Measurements from ENCODE around the gene HMCES. TPM values are rescaled to one million over a fixed set of nuclear protein-coding genes. Genes with fewer than 3 reads are reported as not detected.

HMCES gene
- total RNA-seq, 1 donor from 2014 or later: 31.4 TPM

DNA sequence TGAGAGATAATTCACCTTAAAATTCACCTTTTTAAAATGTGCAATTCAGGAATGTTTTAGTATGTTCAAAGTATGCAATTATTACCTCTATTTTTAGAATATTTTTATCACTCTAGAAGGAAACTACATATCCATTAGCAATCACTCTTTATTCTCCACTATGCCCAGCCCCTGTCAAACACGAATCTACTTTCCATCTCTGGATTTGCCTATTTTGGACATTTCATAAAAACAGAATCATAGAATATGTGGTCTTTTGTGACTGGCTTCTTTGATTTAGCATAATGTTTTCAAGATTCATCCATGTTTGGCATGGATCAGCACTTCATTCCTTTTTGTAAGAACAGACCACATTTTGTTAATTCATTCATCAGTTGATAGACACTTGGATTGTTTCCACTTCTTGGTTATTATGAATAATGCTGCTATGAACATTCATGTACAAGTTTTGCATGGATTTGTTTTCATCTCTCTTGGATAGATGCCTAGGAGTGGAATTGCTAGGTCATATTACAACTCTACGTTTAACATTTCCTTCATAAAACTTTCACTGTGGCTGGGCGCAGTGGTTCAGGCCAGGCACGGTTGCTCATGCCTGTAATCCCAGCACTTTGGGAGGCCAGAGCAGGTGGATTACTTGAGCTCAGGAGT lies 12.7 kb downstream of the HMCES start:
- Histone ChIP-seq H3K36me3 (ENCODE audit: control insufficient read depth, insufficient read depth, low read length) (no peaks in the 10 kb centered on the region), H3K4me3 (ENCODE audit: low read depth, low read length) (no peak overlapping the region), H3K27me3 (ENCODE audit: control insufficient read depth, insufficient read depth, low read length) (no peaks in the 10 kb centered on the region)
- DNase-seq (ENCODE audit: low read depth): no peak
- TF ChIP-seq, protein P1, sequence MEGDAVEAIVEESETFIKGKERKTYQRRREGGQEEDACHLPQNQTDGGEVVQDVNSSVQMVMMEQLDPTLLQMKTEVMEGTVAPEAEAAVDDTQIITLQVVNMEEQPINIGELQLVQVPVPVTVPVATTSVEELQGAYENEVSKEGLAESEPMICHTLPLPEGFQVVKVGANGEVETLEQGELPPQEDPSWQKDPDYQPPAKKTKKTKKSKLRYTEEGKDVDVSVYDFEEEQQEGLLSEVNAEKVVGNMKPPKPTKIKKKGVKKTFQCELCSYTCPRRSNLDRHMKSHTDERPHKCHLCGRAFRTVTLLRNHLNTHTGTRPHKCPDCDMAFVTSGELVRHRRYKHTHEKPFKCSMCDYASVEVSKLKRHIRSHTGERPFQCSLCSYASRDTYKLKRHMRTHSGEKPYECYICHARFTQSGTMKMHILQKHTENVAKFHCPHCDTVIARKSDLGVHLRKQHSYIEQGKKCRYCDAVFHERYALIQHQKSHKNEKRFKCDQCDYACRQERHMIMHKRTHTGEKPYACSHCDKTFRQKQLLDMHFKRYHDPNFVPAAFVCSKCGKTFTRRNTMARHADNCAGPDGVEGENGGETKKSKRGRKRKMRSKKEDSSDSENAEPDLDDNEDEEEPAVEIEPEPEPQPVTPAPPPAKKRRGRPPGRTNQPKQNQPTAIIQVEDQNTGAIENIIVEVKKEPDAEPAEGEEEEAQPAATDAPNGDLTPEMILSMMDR (IDR thresholded peaks at IDR 0.05; ENCODE audit: insufficient read depth, low read length, poor library complexity, severe bottlenecking): no peak

DNA sequence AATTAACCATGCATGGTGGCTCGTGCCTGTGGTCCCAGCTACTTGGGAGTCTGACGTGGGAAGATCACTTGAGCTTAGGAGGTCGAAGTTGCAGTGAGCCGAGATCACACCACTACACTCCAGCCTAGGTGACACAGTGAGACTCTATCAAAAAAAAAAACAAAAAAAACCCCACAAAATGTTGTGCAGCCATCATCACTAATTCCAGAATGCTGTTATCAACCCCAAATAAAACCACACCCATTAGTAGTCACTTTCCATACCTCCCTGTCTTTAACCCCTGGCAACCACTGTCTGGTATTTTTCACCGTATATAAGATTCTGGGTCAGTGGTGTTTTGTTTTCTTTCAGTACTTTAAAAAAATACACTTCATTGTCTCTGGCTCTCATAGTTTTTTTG lies 16.6 kb downstream of the HMCES start:
- DNase-seq (ENCODE audit: low read depth): no peak
- TF ChIP-seq, protein P1 (IDR thresholded peaks at IDR 0.05; ENCODE audit: insufficient read depth, low read length, poor library complexity, severe bottlenecking): no peak
- Histone ChIP-seq H3K27me3 (ENCODE audit: control insufficient read depth, insufficient read depth, low read length) (no peaks in the 10 kb centered on the region), H3K4me3 (ENCODE audit: low read depth, low read length) (no peak overlapping the region), H3K36me3 (ENCODE audit: control insufficient read depth, insufficient read depth, low read length) (peaks cover 2% of the 10 kb centered on the region)

DNA sequence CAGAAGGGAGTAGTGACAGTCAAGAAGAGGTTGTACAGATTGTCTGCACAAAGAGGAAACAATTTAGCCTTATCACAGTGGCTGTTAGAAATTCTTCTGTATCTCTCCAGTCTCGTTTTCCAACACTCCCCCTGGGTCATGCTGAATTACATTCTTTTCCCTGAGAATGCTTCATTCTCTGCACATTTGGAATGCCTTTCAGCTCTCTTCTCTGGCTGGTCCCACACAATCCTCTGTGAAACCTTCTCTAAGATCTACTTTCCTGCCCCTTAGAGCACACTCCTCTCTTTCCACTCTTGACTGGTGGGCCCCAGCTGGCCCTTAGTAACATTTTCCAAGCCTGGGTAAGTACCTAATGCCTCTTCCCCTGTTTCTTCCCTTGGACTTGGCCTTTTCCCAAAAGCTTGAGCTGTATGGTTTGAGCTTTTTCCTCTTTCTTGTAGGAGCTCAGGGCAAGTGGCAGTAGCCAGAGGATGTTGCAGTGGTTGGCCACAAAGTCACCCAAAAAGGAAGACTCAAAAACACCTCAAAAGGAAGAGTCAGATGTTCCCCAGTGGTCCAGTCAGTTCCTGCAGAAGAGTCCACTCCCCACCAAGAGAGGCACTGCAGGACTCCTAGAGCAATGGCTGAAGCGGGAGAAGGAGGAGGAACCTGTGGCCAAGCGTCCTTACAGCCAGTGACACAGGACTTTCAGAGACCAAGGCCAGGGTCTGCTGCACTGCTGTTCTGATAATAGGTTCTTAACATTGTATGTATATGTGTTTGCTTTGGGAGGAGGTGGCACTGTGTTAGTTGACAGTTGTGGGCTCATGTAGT lies 25.7 kb downstream of the HMCES start:
- DNase-seq (ENCODE audit: low read depth): no peak
- H3K4me3 ChIP-seq (ENCODE audit: low read depth, low read length): no peak overlapping the region
- TF ChIP-seq, protein P1 (IDR thresholded peaks at IDR 0.05; ENCODE audit: insufficient read depth, low read length, poor library complexity, severe bottlenecking): no peak
- H3K36me3 ChIP-seq (ENCODE audit: control insufficient read depth, insufficient read depth, low read length): no peaks in the 10 kb centered on the region
- no peaks in the 10 kb centered on the region for H3K27me3 ChIP-seq (ENCODE audit: control insufficient read depth, insufficient read depth, low read length)

DNA sequence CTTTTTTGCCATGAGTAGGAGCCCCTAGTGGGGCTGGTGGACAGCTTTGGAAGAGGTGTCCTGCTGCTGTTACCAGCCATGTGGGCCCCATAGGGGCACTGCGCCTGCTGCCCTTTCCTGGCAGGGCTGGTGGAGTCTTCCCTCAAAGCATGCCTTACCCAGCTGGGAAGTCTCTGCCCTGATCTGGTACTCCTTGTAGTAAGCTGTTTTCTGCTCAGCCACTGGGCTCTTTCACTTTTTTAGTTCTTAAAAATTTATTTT lies 26.2 kb downstream of the HMCES start:
- H3K36me3 ChIP-seq (ENCODE audit: control insufficient read depth, insufficient read depth, low read length): no peaks in the 10 kb centered on the region
- no peaks in the 10 kb centered on the region for H3K27me3 ChIP-seq (ENCODE audit: control insufficient read depth, insufficient read depth, low read length)
- H3K4me3 ChIP-seq (ENCODE audit: low read depth, low read length): no peak overlapping the region
- no peak for DNase-seq (ENCODE audit: low read depth)
- TF ChIP-seq, protein P1 (IDR thresholded peaks at IDR 0.05; ENCODE audit: insufficient read depth, low read length, poor library complexity, severe bottlenecking): no peak

DNA sequence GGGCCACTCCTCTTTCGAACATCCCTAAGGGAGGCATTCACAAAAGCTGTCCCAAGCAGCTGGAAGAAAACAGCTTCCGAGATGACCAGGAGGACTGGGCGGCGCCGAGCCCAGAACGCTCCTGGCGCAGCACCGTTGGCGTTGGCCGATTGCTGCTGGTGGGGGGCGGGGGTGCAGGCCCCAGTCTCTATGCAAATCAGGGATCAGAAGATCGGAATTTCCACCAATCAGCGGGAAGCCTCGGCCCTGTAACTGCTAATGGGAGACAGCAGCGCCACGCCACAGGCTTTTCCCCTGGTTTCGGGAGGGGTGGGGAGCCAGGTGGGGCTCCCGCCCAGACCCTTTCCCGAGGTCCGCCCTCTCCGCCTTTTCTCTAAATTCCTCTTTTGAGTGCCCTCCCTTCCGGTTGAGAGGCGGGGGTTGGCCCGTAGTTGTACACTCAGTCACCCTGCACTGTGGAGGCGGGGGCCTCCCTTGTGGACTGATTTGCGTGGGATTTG lies 27.0 kb downstream of the HMCES start:
- TF ChIP-seq, protein P1 (IDR thresholded peaks at IDR 0.05; ENCODE audit: insufficient read depth, low read length, poor library complexity, severe bottlenecking): no peak
- Histone ChIP-seq H3K27me3 (ENCODE audit: control insufficient read depth, insufficient read depth, low read length) (no peaks in the 10 kb centered on the region), H3K36me3 (ENCODE audit: control insufficient read depth, insufficient read depth, low read length) (no peaks in the 10 kb centered on the region), H3K4me3 (ENCODE audit: low read depth, low read length) (no peak overlapping the region)
- peak; percentile 69 for DNase-seq (ENCODE audit: low read depth)

Measured in kidney epithelial cell (primary cell).